ENCODE results near the gene DGUOK. TPM values are rescaled to one million over a fixed set of nuclear protein-coding genes. Genes with fewer than 3 reads are reported as not detected.

Gene DGUOK
- total RNA-seq, 1 experiment from 2014 or later, result 100 TPM

- H3K4me1 ChIP-seq (ENCODE audit: control insufficient read depth in 1 of 2, insufficient read depth in 2 of 2, low read length in 2 of 2), result peaks cover 5 to 18% of the 10 kb centered on the region in 2 experiments; a peak in 3 of 4 replicates
- no peaks in the 10 kb centered on the region for H3K9me2 ChIP-seq (ENCODE audit: insufficient read depth)
- no peak overlapping the region for H3K27ac ChIP-seq (ENCODE audit: low read depth, low read length)
- POLR2A ChIA-PET, result interaction anchor here (1.0 to 1.5 kb wide), 4 partner anchors 9 to 92 kb away, joined by 3 to 5 read pairs (median 4); partner anchors contain the start of gene STAMBP
- H3K79me2 ChIP-seq (ENCODE audit: insufficient read depth, low read length), result no peaks in the 10 kb centered on the region
- H3K9me3 ChIP-seq (ENCODE audit: control insufficient read depth in 1 of 2, insufficient read depth in 1 of 2, low read depth in 1 of 2, low read length in 2 of 2), result no peaks in the 10 kb centered on the region
- intact Hi-C loops (cut with micrococcal nuclease), result no loop called here
- no peaks in the 10 kb centered on the region for H3K27me3 ChIP-seq (ENCODE audit: insufficient read depth, low read length)
- ATAC-seq, result peak; percentile 93
- BruUV-seq (replicated peaks), result no TSS peak
- DNase-seq (ENCODE audit: low read depth, low spot score), result peak; percentile 32
- TF ChIP-seq ZNF274 (IDR thresholded peaks at IDR 0.05; ENCODE audit: low read depth, low read length) (no peak), YY1 (IDR thresholded peaks at IDR 0.05; ENCODE audit: extremely low read depth, insufficient replicate concordance, low read depth, low read length) (no peak), CBX3 (IDR thresholded peaks at IDR 0.05; ENCODE audit: low read depth) (no peak), CTCF (IDR thresholded peaks at IDR 0.05 in 2 of 3, conservative IDR thresholded peaks at IDR 0.05 in 1 of 3; ENCODE audit: borderline replicate concordance in 1 of 3, insufficient read depth in 1 of 3, low read depth in 2 of 3, low read length in 2 of 3) (peak; percentile 27 to 58 (median 51); a peak in 4 of 6 replicates), CEBPB (IDR thresholded peaks at IDR 0.05; ENCODE audit: low read depth) (no peak), EZH2phosphoT487 (IDR thresholded peaks at IDR 0.05; ENCODE audit: borderline replicate concordance) (no peak), POLR2AphosphoS5 (IDR thresholded peaks at IDR 0.05; ENCODE audit: low read depth, low read length) (no peak), RAD21 (IDR thresholded peaks at IDR 0.05; ENCODE audit: low read depth) (peak; percentile 59), EGR1 (IDR thresholded peaks at IDR 0.05; ENCODE audit: low read depth) (0 out of 2 replicates have a peak, but pooled peaks have one; percentile 22), TCF7L2 (IDR thresholded peaks at IDR 0.05; ENCODE audit: borderline replicate concordance, extremely low read depth, insufficient read depth, insufficient read length) (no peak)
- H3K36me3 ChIP-seq (ENCODE audit: control insufficient read depth in 1 of 2, insufficient read depth in 2 of 2, low read length in 2 of 2), result no peaks in the 10 kb centered on the region
- H3K4me2 ChIP-seq (ENCODE audit: low read length), result peak overlapping the region; percentile 44
- CTCF ChIA-PET, result interaction anchor here (0.9 to 1.5 kb wide), 5 partner anchors 9 to 231 kb away, joined by 3 to 6 read pairs (median 4); no protein-coding TSS in a partner anchor
- H3K9ac ChIP-seq (ENCODE audit: low read length), result no peak overlapping the region
- no peaks in the 10 kb centered on the region for H4K20me1 ChIP-seq (ENCODE audit: insufficient read depth)
- no peak overlapping the region for H3K4me3 ChIP-seq (replicated peaks in 1 of 2; ENCODE audit: low read depth in 1 of 2, low read length in 2 of 2)
- RAD21 ChIA-PET (ENCODE audit: low non-redundant PET in 1 of 2, low total read pairs in 2 of 2, uncharacterized antibody in 2 of 2, unreplicated experiment in 2 of 2), result interaction anchor here (0.6 to 1.6 kb wide), 3 partner anchors 99 to 230 kb away, joined by 3 to 5 read pairs (median 3); no protein-coding TSS in a partner anchor
- peak overlapping the region; percentile 75 for H2AFZ ChIP-seq (ENCODE audit: low read depth, low read length, poor library complexity, severe bottlenecking)
Observed at GRCh38 chr2:73920577-73921545, 5.8 kb upstream of the DGUOK start.

Data from HCT116 (cell line).